Measurements from ENCODE around the gene SMAD7. TPM values are rescaled to one million over a fixed set of nuclear protein-coding genes. Genes with fewer than 3 reads are reported as not detected.

Gene SMAD7
- total and polyA plus RNA-seq, 2 donors (not counting 1 experiment from before 2014, with no cell fraction given), result 6.1 to 16.3 TPM

DNA sequence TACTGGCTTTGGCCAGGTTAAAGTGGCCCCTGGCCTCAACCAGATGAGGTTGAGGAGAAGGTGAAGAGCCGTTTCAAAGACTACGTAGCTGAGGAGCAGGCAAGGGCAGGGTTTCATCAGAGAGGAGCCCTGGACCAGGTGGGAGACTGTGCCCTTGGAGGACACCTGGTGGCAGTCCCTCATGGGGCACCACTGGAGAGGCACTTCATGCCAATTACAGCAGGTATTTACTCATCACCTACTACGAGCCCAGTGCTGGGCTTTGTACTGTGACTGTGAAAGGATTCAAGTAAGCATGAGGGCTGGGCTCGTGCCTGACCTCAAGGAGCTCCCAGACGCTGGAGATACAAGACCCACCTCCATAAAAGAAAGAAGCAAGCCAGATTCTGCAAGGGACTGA, 37.6 kb downstream of the SMAD7 start:
- Histone ChIP-seq H4K20me1 (ENCODE audit: control insufficient read depth, extremely low read depth, insufficient read depth, low read length) (no peaks in the 10 kb centered on the region), H3K79me2 (ENCODE audit: control insufficient read depth, insufficient read depth, low read length) (no peaks in the 10 kb centered on the region), H3K9me3 (ENCODE audit: control insufficient read depth, insufficient read depth, low read depth, low read length) (no peaks in the 10 kb centered on the region), H3K27me3 (ENCODE audit: control insufficient read depth, insufficient read depth, low read length) (no peaks in the 10 kb centered on the region), H3K27ac (ENCODE audit: insufficient read depth, low read length) (no peak overlapping the region), H3K4me2 (ENCODE audit: extremely low read depth, insufficient read depth, low read length) (no peak overlapping the region), H3K4me3 (replicated peaks in 1 of 4; ENCODE audit: control extremely low read depth in 1 of 4, insufficient read depth in 1 of 4, low read depth in 3 of 4, low read length in 4 of 4) (no peak overlapping the region), H3K36me3 (ENCODE audit: control insufficient read depth, insufficient read depth, low read length) (no peaks in the 10 kb centered on the region), H3K4me1 (ENCODE audit: control insufficient read depth, extremely low read depth, insufficient read depth, low read length) (no peaks in the 10 kb centered on the region), H2AFZ (ENCODE audit: low read length) (no peak overlapping the region), H3K9ac (ENCODE audit: insufficient read depth, low read length) (no peak overlapping the region)
- DNase-seq (ENCODE audit: low read depth in 2 of 2), result no peak
- TF ChIP-seq CTCF (conservative IDR thresholded peaks at IDR 0.05 in 1 of 2, IDR thresholded peaks at IDR 0.05 in 1 of 2; ENCODE audit: low read depth in 1 of 2, low read length in 2 of 2) (no peak), EZH2 (IDR thresholded peaks at IDR 0.05; ENCODE audit: low read length, missing control alignments) (no peak)

DNA sequence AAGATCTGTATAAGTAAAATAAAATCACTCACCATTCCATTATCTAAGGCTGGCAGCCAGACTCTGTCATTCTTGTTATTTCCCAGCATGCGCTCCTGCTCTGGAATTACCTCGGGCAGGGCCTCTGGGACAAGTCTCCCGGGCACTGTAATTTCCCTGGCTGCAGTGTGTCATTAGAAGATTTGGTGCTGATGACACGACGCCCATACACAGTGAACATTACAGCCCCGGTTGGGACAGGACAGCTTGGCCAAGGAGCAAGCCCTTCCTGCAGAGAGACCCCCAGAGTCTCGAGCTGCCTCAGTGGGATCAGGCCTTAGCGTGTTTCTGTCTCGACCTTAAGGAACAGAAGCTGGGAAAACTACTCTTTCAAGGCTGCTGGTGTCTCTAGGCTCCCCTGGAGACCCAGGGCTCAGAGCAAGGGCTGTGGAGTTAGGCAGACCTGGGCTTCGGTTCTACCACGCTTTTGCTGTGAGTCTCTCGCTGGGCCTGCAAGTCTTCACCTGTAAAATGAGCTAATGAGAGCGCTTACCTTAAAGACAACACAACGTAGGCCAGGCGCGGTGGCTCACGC, 39.7 kb downstream of the SMAD7 start:
- H3K4me1 ChIP-seq (ENCODE audit: control insufficient read depth, extremely low read depth, insufficient read depth, low read length), result no peaks in the 10 kb centered on the region
- H3K27ac ChIP-seq (ENCODE audit: insufficient read depth, low read length), result no peak overlapping the region
- no peak for DNase-seq (ENCODE audit: low read depth in 2 of 2)
- H3K4me2 ChIP-seq (ENCODE audit: extremely low read depth, insufficient read depth, low read length), result no peak overlapping the region
- no peaks in the 10 kb centered on the region for H3K79me2 ChIP-seq (ENCODE audit: control insufficient read depth, insufficient read depth, low read length)
- no peak for TF ChIP-seq CTCF (conservative IDR thresholded peaks at IDR 0.05 in 1 of 2, IDR thresholded peaks at IDR 0.05 in 1 of 2; ENCODE audit: low read depth in 1 of 2, low read length in 2 of 2)
- TF ChIP-seq EZH2 (IDR thresholded peaks at IDR 0.05; ENCODE audit: low read length, missing control alignments), result no peak
- no peaks in the 10 kb centered on the region for H4K20me1 ChIP-seq (ENCODE audit: control insufficient read depth, extremely low read depth, insufficient read depth, low read length)
- H3K9me3 ChIP-seq (ENCODE audit: control insufficient read depth, insufficient read depth, low read depth, low read length), result no peaks in the 10 kb centered on the region
- no peak overlapping the region for H3K9ac ChIP-seq (ENCODE audit: insufficient read depth, low read length)
- H3K27me3 ChIP-seq (ENCODE audit: control insufficient read depth, insufficient read depth, low read length), result no peaks in the 10 kb centered on the region
- H3K4me3 ChIP-seq (replicated peaks in 1 of 4; ENCODE audit: control extremely low read depth in 1 of 4, insufficient read depth in 1 of 4, low read depth in 3 of 4, low read length in 4 of 4), result no peak overlapping the region
- H2AFZ ChIP-seq (ENCODE audit: low read length), result no peak overlapping the region
- no peaks in the 10 kb centered on the region for H3K36me3 ChIP-seq (ENCODE audit: control insufficient read depth, insufficient read depth, low read length)

DNA sequence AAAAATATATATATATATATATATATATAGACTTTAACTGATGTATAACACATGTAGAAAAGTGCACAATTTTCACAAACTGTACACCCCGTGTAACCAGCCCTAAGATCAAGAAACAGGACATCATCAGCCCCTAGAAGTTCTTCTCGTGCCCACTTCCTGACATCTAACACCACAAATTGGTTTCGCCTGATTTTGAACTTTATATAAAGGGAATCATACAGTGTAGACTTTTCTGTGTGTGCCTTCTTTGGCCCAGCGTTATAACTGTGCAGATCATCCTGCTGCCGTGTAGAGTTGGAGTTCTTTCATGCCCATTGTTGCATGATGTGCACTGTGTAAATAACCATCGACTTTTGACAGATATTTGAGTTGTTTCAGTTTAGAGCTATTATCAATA, 41.0 kb downstream of the SMAD7 start:
- H3K9ac ChIP-seq (ENCODE audit: insufficient read depth, low read length), result no peak overlapping the region
- no peak overlapping the region for H3K4me2 ChIP-seq (ENCODE audit: extremely low read depth, insufficient read depth, low read length)
- no peaks in the 10 kb centered on the region for H3K27me3 ChIP-seq (ENCODE audit: control insufficient read depth, insufficient read depth, low read length)
- H3K9me3 ChIP-seq (ENCODE audit: control insufficient read depth, insufficient read depth, low read depth, low read length), result no peaks in the 10 kb centered on the region
- no peak for DNase-seq (ENCODE audit: low read depth in 2 of 2)
- no peaks in the 10 kb centered on the region for H3K36me3 ChIP-seq (ENCODE audit: control insufficient read depth, insufficient read depth, low read length)
- H3K4me3 ChIP-seq (replicated peaks in 1 of 4; ENCODE audit: control extremely low read depth in 1 of 4, insufficient read depth in 1 of 4, low read depth in 3 of 4, low read length in 4 of 4), result no peak overlapping the region
- H3K79me2 ChIP-seq (ENCODE audit: control insufficient read depth, insufficient read depth, low read length), result no peaks in the 10 kb centered on the region
- H3K27ac ChIP-seq (ENCODE audit: insufficient read depth, low read length), result no peak overlapping the region
- H2AFZ ChIP-seq (ENCODE audit: low read length), result no peak overlapping the region
- TF ChIP-seq CTCF (conservative IDR thresholded peaks at IDR 0.05 in 1 of 2, IDR thresholded peaks at IDR 0.05 in 1 of 2; ENCODE audit: low read depth in 1 of 2, low read length in 2 of 2) (no peak), EZH2 (IDR thresholded peaks at IDR 0.05; ENCODE audit: low read length, missing control alignments) (no peak)
- no peaks in the 10 kb centered on the region for H3K4me1 ChIP-seq (ENCODE audit: control insufficient read depth, extremely low read depth, insufficient read depth, low read length)
- H4K20me1 ChIP-seq (ENCODE audit: control insufficient read depth, extremely low read depth, insufficient read depth, low read length), result no peaks in the 10 kb centered on the region

All from fibroblast of lung (primary cell).